CD14-positive monocyte (primary cell): Measurements from ENCODE around the gene RGS3. TPM values are rescaled to one million over a fixed set of nuclear protein-coding genes. Genes with fewer than 3 reads are reported as not detected.
"Not testable (repeated sequence)": the region's sequence is repeated elsewhere in the genome, so short reads cannot be mapped to it uniquely, and the experiment has no call there.

Experiments used
- DNase-seq, 3 donors: peaks; one replicate each; pipeline ENCODE4 v3.0.0-alpha.2; 2011 to 2022
- H2AFZ ChIP-seq: 2 replicates; pipeline ENCODE4 v1.6.0; 2012; ENCODE audit warnings: mild to moderate bottlenecking, low read depth, low read length, inconsistent platforms; ENCODE audit not compliant: insufficient read depth, poor library complexity, severe bottlenecking
- H3K27ac ChIP-seq, 2 donors: 1 replicate in 1 of 2; 2 replicates in 1 of 2; pipeline ENCODE4 v1.5.1; 2012 to 2013; ENCODE audit warnings: low read length in 2 of 2, control low read depth in 1 of 2, inconsistent platforms in 1 of 2, low read depth in 1 of 2, mild to moderate bottlenecking in 1 of 2
- H3K27me3 ChIP-seq, 2 donors: one replicate each; pipeline versions ENCODE4 v1.6.0 to v1.6.1; 2011 to 2013; ENCODE audit warnings: low read length in 2 of 2; ENCODE audit not compliant: control insufficient read depth in 2 of 2, insufficient read depth in 2 of 2
- H3K36me3 ChIP-seq, 2 donors: replicated peaks in 1 of 2; 1 replicate in 1 of 2; 2 replicates in 1 of 2; pipeline versions ENCODE4 v1.5.1 to v1.6.1; 2012 to 2013; ENCODE audit warnings: low read length in 2 of 2, control low read depth in 1 of 2, inconsistent platforms in 1 of 2, mild to moderate bottlenecking in 1 of 2; ENCODE audit not compliant: insufficient read depth in 2 of 2, control insufficient read depth in 1 of 2
- H3K4me1 ChIP-seq, 2 donors: 1 replicate in 1 of 2; 2 replicates in 1 of 2; pipeline versions ENCODE4 v1.5.1 to v1.6.1; 2012 to 2013; ENCODE audit warnings: low read length in 2 of 2, control low read depth in 1 of 2, inconsistent platforms in 1 of 2, mild to moderate bottlenecking in 1 of 2, moderate library complexity in 1 of 2; ENCODE audit not compliant: insufficient read depth in 2 of 2, control insufficient read depth in 1 of 2
- H3K4me2 ChIP-seq: replicated peaks from 2 replicates; pipeline ENCODE3; 2012; ENCODE audit warnings: low read length, moderate library complexity, mild to moderate bottlenecking; ENCODE audit not compliant: poor library complexity, severe bottlenecking; ENCODE audit errors: extremely low read depth
- H3K4me3 ChIP-seq, 3 experiments: fragments of 200-600 bp in 1 of 3; sonication (generic) in 1 of 3; replicated peaks in 1 of 3; 1 replicate in 2 of 3; 2 replicates in 1 of 3; pipeline ENCODE4 v1.5.1; 2011 to 2013; ENCODE audit warnings: low read length in 3 of 3, mild to moderate bottlenecking in 3 of 3, control low read depth in 2 of 3, low read depth in 2 of 3, inconsistent platforms in 1 of 3, moderate library complexity in 1 of 3
- H3K79me2 ChIP-seq: 2 replicates; pipeline ENCODE4 v1.6.0; 2012; ENCODE audit warnings: mild to moderate bottlenecking, control low read depth, inconsistent platforms, low read length, moderate library complexity; ENCODE audit not compliant: insufficient read depth
- H3K9ac ChIP-seq: 2 replicates; pipeline ENCODE4 v1.6.0; 2017; ENCODE audit warnings: low read length, mild to moderate bottlenecking; ENCODE audit not compliant: insufficient read depth, poor library complexity, severe bottlenecking
- H3K9me3 ChIP-seq, 2 donors: replicated peaks in 1 of 2; 1 replicate in 1 of 2; 2 replicates in 1 of 2; pipeline versions ENCODE4 v1.5.1 to v1.6.1; 2012 to 2013; ENCODE audit warnings: low read length in 2 of 2, control low read depth in 1 of 2; ENCODE audit not compliant: control insufficient read depth in 1 of 2, insufficient read depth in 1 of 2
- H4K20me1 ChIP-seq: 2 replicates; pipeline ENCODE4 v1.6.0; 2012; ENCODE audit warnings: mild to moderate bottlenecking, low read length, control low read depth, moderate library complexity; ENCODE audit not compliant: insufficient read depth
- H3K27ac Mint-ChIP-seq, 7 donors: one replicate each; pipeline ENCODE4 v1.8.0; 2020; ENCODE audit warnings: mild to moderate bottlenecking in 7 of 7, mixed read lengths in 7 of 7, moderate library complexity in 6 of 7, inconsistent platforms in 2 of 7
- H3K27me3 Mint-ChIP-seq, 3 donors: one replicate each; pipeline ENCODE4 v1.8.0; 2021 to 2022; ENCODE audit warnings: low read depth in 3 of 3, mild to moderate bottlenecking in 3 of 3, mixed read lengths in 3 of 3, moderate library complexity in 3 of 3, inconsistent platforms in 1 of 3
- H3K36me3 Mint-ChIP-seq, 2 donors: one replicate each; pipeline ENCODE4 v1.8.0; 2020; ENCODE audit warnings: mixed read lengths in 2 of 2, inconsistent platforms in 1 of 2, mild to moderate bottlenecking in 1 of 2
- H3K4me1 Mint-ChIP-seq: one replicate; pipeline ENCODE4 v1.8.0; 2020; ENCODE audit warnings: mild to moderate bottlenecking, mixed read lengths
- H3K4me3 Mint-ChIP-seq, 2 donors: one replicate each; pipeline ENCODE4 v1.8.0; 2020; ENCODE audit warnings: mild to moderate bottlenecking in 2 of 2, mixed read lengths in 2 of 2, moderate library complexity in 1 of 2
- H3K9me3 Mint-ChIP-seq, 7 donors: one replicate each; pipeline ENCODE4 v1.8.0; 2020 to 2022; ENCODE audit warnings: mixed read lengths in 7 of 7, mild to moderate bottlenecking in 6 of 7, moderate library complexity in 6 of 7, inconsistent platforms in 2 of 7
- WGBS: methylation state at CpG from one replicate; pipeline ENCODE4 v1.1.5; 2013; ENCODE audit warnings: missing lambda C conversion rate; ENCODE audit not compliant: insufficient coverage; 5-methylcytosine and 5-hydroxymethylcytosine counted together
- intact Hi-C, 2 donors: fragments of 100-400 bp; cut with micrococcal nuclease; formaldehyde crosslinking; loops; one replicate each; pipeline versions ENCODE4 v1.15.0 to v1.15.1; 2023
- polyA plus RNA-seq, 3 donors: library from polyadenylated mRNA; depleted of rRNA in 1 of 3; unstranded in 2 of 3; stranded (reverse) in 1 of 3; fragments of 300-500 nt in 2 of 3; fragments of >200 nt in 1 of 3; fragmentation: Illumina TruSeq in 2 of 3; gene quantifications; 1 replicate in 2 of 3; 2 replicates in 1 of 3; pipeline ENCODE4 v1.2.3, GENCODE V29; 2012 to 2021
- TF ChIP-seq, protein P1 (sequence below): fragments of 200-600 bp; IDR thresholded peaks from one replicate; pipeline ENCODE4 v1.8.0; 2022; ENCODE audit warnings: antibody characterized with exemption, mild to moderate bottlenecking

The RGS3 gene
- polyA plus RNA-seq, 3 donors, result 9.1 to 16.2 (median 15.8) TPM

- Mint-ChIP-seq H3K4me1 (peaks cover 2% of the 10 kb centered on the region), H3K27me3 (peaks cover 3 to 10% (median 6%) of the 10 kb centered on the region in 3 donors), H3K36me3 (no peaks in the 10 kb centered on the region), H3K9me3 (peaks cover 0 to 8% (median 2%) of the 10 kb centered on the region in 7 donors), H3K27ac (no peak overlapping the region), H3K4me3 (no peak overlapping the region)
- DNase-seq, result no peak
- no CpG with 5 or more reads among the region's 4 CpGs for WGBS
- H3K27ac ChIP-seq, result no peak overlapping the region
- no peaks in the 10 kb centered on the region for H3K79me2 ChIP-seq
- no peaks in the 10 kb centered on the region for H3K4me1 ChIP-seq
- no peaks in the 10 kb centered on the region for H4K20me1 ChIP-seq
- no peak overlapping the region for H3K4me2 ChIP-seq
- no peaks in the 10 kb centered on the region for H3K9me3 ChIP-seq
- H2AFZ ChIP-seq, result no peak overlapping the region
- intact Hi-C loops, result no loop called here
- no peaks in the 10 kb centered on the region for H3K27me3 ChIP-seq
- H3K9ac ChIP-seq, result no peak overlapping the region
- TF ChIP-seq, protein P1, sequence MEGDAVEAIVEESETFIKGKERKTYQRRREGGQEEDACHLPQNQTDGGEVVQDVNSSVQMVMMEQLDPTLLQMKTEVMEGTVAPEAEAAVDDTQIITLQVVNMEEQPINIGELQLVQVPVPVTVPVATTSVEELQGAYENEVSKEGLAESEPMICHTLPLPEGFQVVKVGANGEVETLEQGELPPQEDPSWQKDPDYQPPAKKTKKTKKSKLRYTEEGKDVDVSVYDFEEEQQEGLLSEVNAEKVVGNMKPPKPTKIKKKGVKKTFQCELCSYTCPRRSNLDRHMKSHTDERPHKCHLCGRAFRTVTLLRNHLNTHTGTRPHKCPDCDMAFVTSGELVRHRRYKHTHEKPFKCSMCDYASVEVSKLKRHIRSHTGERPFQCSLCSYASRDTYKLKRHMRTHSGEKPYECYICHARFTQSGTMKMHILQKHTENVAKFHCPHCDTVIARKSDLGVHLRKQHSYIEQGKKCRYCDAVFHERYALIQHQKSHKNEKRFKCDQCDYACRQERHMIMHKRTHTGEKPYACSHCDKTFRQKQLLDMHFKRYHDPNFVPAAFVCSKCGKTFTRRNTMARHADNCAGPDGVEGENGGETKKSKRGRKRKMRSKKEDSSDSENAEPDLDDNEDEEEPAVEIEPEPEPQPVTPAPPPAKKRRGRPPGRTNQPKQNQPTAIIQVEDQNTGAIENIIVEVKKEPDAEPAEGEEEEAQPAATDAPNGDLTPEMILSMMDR, result no peak
- H3K4me3 ChIP-seq, result no peak overlapping the region
- H3K36me3 ChIP-seq, result no peaks in the 10 kb centered on the region
These were observed 175.4 kb downstream of the RGS3 start for GRCh38 chr9:113638897-113639296.

- H3K36me3 ChIP-seq, H3K27ac Mint-ChIP-seq, H3K4me1 Mint-ChIP-seq, DNase-seq, H4K20me1 ChIP-seq, intact Hi-C loops, H2AFZ ChIP-seq, H3K36me3 Mint-ChIP-seq, H3K9me3 Mint-ChIP-seq, H3K27ac ChIP-seq, H3K79me2 ChIP-seq, H3K4me3 ChIP-seq, H3K4me3 Mint-ChIP-seq, H3K27me3 ChIP-seq, H3K9me3 ChIP-seq, H3K4me1 ChIP-seq, H3K9ac ChIP-seq, H3K4me2 ChIP-seq: not testable (repeated sequence)
- 94% methylated on average over 9 of the region's 15 CpGs for WGBS
- H3K27me3 Mint-ChIP-seq, result peaks cover 3 to 11% (median 4%) of the 10 kb centered on the region in 3 donors
These were observed 176.0 kb downstream of the RGS3 start for GRCh38 chr9:113639411-113639970.
